ENCODE results near the gene FCHSD2. TPM values are rescaled to one million over a fixed set of nuclear protein-coding genes. Genes with fewer than 3 reads are reported as not detected.

Gene FCHSD2
- total and polyA plus RNA-seq, 2 donors (not counting 3 experiments of a cell fraction or from before 2014, with no cell fraction given): 20.8 to 56.9 TPM

GRCh38 chr11:73173755-73174494 is 31.8 kb upstream of the FCHSD2 start:
- TF ChIP-seq EZH2 (IDR thresholded peaks at IDR 0.05; ENCODE audit: borderline replicate concordance, low read depth, low read length, severe bottlenecking): no peak
- TF ChIP-seq MYC (IDR thresholded peaks at IDR 0.05; ENCODE audit: low read depth, low read length): no peak
- TF ChIP-seq GATA2 (IDR thresholded peaks at IDR 0.05; ENCODE audit: insufficient read depth, insufficient read length, low read depth, low read length): no peak
- no peak for TF ChIP-seq POLR2AphosphoS5 (IDR thresholded peaks at IDR 0.05; ENCODE audit: insufficient read depth, low read depth, low read length)
- TF ChIP-seq POLR2A (IDR thresholded peaks at IDR 0.05; ENCODE audit: low read depth, low read length): no peak
- no peak for TF ChIP-seq FOS (IDR thresholded peaks at IDR 0.05; ENCODE audit: borderline replicate concordance, insufficient read depth, low read length)
- no peak for TF ChIP-seq CTCF (IDR thresholded peaks at IDR 0.05; ENCODE audit: extremely low read depth in 1 of 2, insufficient read depth in 1 of 2, low read depth in 1 of 2, low read length in 2 of 2)
- TF ChIP-seq JUN (IDR thresholded peaks at IDR 0.05; ENCODE audit: borderline replicate concordance, insufficient read depth, insufficient read length, low read depth): no peak
- TF ChIP-seq, protein P1, sequence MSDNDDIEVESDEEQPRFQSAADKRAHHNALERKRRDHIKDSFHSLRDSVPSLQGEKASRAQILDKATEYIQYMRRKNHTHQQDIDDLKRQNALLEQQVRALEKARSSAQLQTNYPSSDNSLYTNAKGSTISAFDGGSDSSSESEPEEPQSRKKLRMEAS (IDR thresholded peaks at IDR 0.05; ENCODE audit: insufficient read depth, insufficient read length): no peak
- FAIRE-seq (no peak), DNase-seq (ENCODE audit: low read depth, low spot score) (no peak)
- CTCF ChIA-PET: no interaction called here
- dilution Hi-C loops (cut with MboI; ENCODE audit: extremely low pct_ligation_motif_present, low sequenced_read_pairs) (no loop called here), intact Hi-C loops (cut with micrococcal nuclease) (no loop called here)
- Histone ChIP-seq H4K20me1 (replicated peaks; ENCODE audit: control insufficient read depth, extremely low read depth, insufficient read depth, low read length) (no peaks in the 10 kb centered on the region), H3K4me3 (replicated peaks in 1 of 3; ENCODE audit: insufficient read depth in 1 of 3, low read depth in 1 of 3, low read length in 3 of 3) (no peak overlapping the region), H3K36me3 (ENCODE audit: control insufficient read depth in 2 of 2, extremely low read depth in 1 of 2, insufficient read depth in 2 of 2, low read length in 2 of 2) (no peaks in the 10 kb centered on the region), H3K27ac (ENCODE audit: insufficient read depth, low read depth, low read length) (no peak overlapping the region), H3K9ac (replicated peaks; ENCODE audit: extremely low read depth, insufficient read depth, low read length) (no peak overlapping the region), H3K9me3 (replicated peaks; ENCODE audit: control insufficient read depth, insufficient read depth, low read length) (no peaks in the 10 kb centered on the region), H3K4me1 (ENCODE audit: control insufficient read depth, extremely low read depth, insufficient read depth, low read length) (peaks cover 28% of the 10 kb centered on the region), H3K4me2 (ENCODE audit: insufficient read depth, low read length) (no peak overlapping the region), H3K27me3 (ENCODE audit: control insufficient read depth in 2 of 2, insufficient read depth in 2 of 2, low read length in 2 of 2) (no peaks in the 10 kb centered on the region), H3K9me1 (replicated peaks; ENCODE audit: control insufficient read depth, extremely low read depth, insufficient read depth, low read length) (no peaks in the 10 kb centered on the region), H2AFZ (ENCODE audit: low read depth, low read length) (peak overlapping the region; percentile 18), H3K79me2 (ENCODE audit: control insufficient read depth, insufficient read depth, low read length) (no peaks in the 10 kb centered on the region)
- POLR2A ChIA-PET: no interaction called here
- no TSS peak for BruUV-seq (replicated peaks)

All from endothelial cell of umbilical vein (primary cell).